ENCODE measurements around the gene PGK1. TPM values are rescaled to one million over a fixed set of nuclear protein-coding genes. Genes with fewer than 3 reads are reported as not detected.

Gene PGK1
- polyA plus RNA-seq, 3 donors, result 292 to 1,007 (median 923) TPM

DNA sequence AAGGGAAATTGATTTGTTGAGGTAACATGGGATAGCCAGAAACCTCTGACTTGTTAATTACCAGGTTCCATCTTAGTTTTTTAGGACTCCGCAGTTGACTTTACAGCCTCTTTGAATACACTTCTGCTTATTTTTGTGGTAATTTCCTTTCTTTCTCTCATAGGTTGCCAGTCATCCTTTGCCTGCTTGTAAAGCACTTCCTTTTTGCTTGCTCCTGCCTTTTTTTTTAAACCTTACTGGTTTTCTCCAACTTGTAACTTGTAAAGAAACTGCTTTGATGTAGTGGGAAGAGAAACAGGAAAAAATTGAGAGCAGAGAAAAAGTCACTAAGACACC, 2.6 kb downstream of the PGK1 start:
- peaks cover 52% of the 10 kb centered on the region for H3K4me1 Mint-ChIP-seq
- Histone ChIP-seq H3K79me2 (ENCODE audit: insufficient read depth, low read length) (peaks cover 80% of the 10 kb centered on the region), H2AFZ (ENCODE audit: insufficient read depth, low read depth, low read length, poor library complexity, severe bottlenecking) (no peak overlapping the region), H3K4me1 (ENCODE audit: control insufficient read depth in 1 of 2, insufficient read depth in 2 of 2, low read length in 2 of 2) (peaks cover 44 to 48% of the 10 kb centered on the region in 2 donors), H4K20me1 (ENCODE audit: insufficient read depth, low read length) (peaks cover 60% of the 10 kb centered on the region), H3K4me2 (replicated peaks; ENCODE audit: extremely low read depth, low read length, poor library complexity, severe bottlenecking) (peak overlapping the region; percentile 84), H3K27ac (ENCODE audit: low read depth in 1 of 2, low read length in 2 of 2) (peak overlapping the region; percentile 75 to 96), H3K9ac (ENCODE audit: insufficient read depth, low read length, poor library complexity, severe bottlenecking) (peak overlapping the region; percentile 36), H3K9me3 (replicated peaks in 1 of 2; ENCODE audit: control insufficient read depth in 1 of 2, insufficient read depth in 1 of 2, low read length in 2 of 2) (no peaks in the 10 kb centered on the region), H3K4me3 (replicated peaks in 1 of 3; ENCODE audit: low read depth in 2 of 3, low read length in 3 of 3) (peak overlapping the region; percentile 82 to 97 (median 93)), H3K36me3 (replicated peaks in 1 of 2; ENCODE audit: control insufficient read depth in 1 of 2, insufficient read depth in 2 of 2, low read length in 2 of 2) (peaks cover 15 to 18% of the 10 kb centered on the region in 2 donors), H3K27me3 (ENCODE audit: control insufficient read depth in 2 of 2, insufficient read depth in 2 of 2, low read length in 2 of 2) (no peaks in the 10 kb centered on the region)
- H3K9me3 Mint-ChIP-seq, result peaks cover 0 to 14% (median 2%) of the 10 kb centered on the region in 7 donors
- DNase-seq, result peak; percentile 33 to 65 (median 59)
- H3K27ac Mint-ChIP-seq, result peak overlapping the region; percentile 94 to 98 (median 97)
- intact Hi-C loops (cut with micrococcal nuclease), result loop anchor here (5.0 kb wide), 2 partner anchors 194 to 209 kb away; partner anchors contain the start of genes ATP7A (in 1 of the 2), COX7B (in 1 of the 2) and MAGT1 (in 1 of the 2)
- H3K36me3 Mint-ChIP-seq, result peaks cover 21 to 22% of the 10 kb centered on the region in 2 donors
- peaks cover 0 to 2% (median 0%) of the 10 kb centered on the region in 3 donors for H3K27me3 Mint-ChIP-seq (ENCODE audit: low read depth in 3 of 3)
- WGBS (ENCODE audit: insufficient coverage), result no CpG with 5 or more reads among the region's 1 CpG
- H3K4me3 Mint-ChIP-seq, result peak overlapping the region; percentile 83 to 86
- TF ChIP-seq, protein P1, sequence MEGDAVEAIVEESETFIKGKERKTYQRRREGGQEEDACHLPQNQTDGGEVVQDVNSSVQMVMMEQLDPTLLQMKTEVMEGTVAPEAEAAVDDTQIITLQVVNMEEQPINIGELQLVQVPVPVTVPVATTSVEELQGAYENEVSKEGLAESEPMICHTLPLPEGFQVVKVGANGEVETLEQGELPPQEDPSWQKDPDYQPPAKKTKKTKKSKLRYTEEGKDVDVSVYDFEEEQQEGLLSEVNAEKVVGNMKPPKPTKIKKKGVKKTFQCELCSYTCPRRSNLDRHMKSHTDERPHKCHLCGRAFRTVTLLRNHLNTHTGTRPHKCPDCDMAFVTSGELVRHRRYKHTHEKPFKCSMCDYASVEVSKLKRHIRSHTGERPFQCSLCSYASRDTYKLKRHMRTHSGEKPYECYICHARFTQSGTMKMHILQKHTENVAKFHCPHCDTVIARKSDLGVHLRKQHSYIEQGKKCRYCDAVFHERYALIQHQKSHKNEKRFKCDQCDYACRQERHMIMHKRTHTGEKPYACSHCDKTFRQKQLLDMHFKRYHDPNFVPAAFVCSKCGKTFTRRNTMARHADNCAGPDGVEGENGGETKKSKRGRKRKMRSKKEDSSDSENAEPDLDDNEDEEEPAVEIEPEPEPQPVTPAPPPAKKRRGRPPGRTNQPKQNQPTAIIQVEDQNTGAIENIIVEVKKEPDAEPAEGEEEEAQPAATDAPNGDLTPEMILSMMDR (IDR thresholded peaks at IDR 0.05), result no peak

DNA sequence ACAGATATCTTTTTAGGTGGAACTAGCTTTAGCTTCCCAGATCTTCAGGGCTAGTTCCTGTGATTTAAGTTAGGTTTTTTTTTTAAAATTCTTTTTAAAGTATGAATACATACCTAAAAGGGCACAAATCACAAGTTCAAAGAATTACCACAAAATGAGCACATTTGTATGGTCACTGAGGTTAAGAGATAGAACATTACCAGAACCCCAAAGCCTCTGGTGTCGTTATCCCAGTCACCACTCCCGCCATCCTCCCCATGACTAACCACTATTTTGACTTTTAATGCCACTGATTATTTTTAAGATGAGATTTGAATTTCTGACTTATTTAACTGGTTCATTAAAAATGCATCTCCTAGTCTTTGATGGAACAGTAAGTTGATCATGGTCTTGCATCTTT, 5.4 kb downstream of the PGK1 start:
- WGBS (ENCODE audit: insufficient coverage), result no CpG with 5 or more reads among the region's 2 CpGs
- TF ChIP-seq, protein P1 (IDR thresholded peaks at IDR 0.05), result no peak
- no peaks in the 10 kb centered on the region for H3K9me3 ChIP-seq (replicated peaks in 1 of 2; ENCODE audit: control insufficient read depth in 1 of 2, insufficient read depth in 1 of 2, low read length in 2 of 2)
- Mint-ChIP-seq H3K36me3 (peaks cover 36 to 43% of the 10 kb centered on the region in 2 donors), H3K27ac (peak overlapping the region in 4 of 7 donors; percentile 1 to 85 (median 45)), H3K27me3 (ENCODE audit: low read depth in 3 of 3) (no peaks in the 10 kb centered on the region), H3K4me1 (peaks cover 44% of the 10 kb centered on the region), H3K9me3 (peaks cover 0 to 5% (median 0%) of the 10 kb centered on the region in 7 donors), H3K4me3 (no peak overlapping the region)
- H4K20me1 ChIP-seq (ENCODE audit: insufficient read depth, low read length), result peaks cover 88% of the 10 kb centered on the region
- intact Hi-C loops (cut with micrococcal nuclease), result loop anchor here (5.0 kb wide), 2 partner anchors 197 to 212 kb away; partner anchors contain the start of genes ATP7A (in 1 of the 2), COX7B (in 1 of the 2) and MAGT1 (in 1 of the 2)
- no peak overlapping the region for H3K4me3 ChIP-seq (replicated peaks in 1 of 3; ENCODE audit: low read depth in 2 of 3, low read length in 3 of 3)
- peaks cover 36 to 39% of the 10 kb centered on the region in 2 donors for H3K4me1 ChIP-seq (ENCODE audit: control insufficient read depth in 1 of 2, insufficient read depth in 2 of 2, low read length in 2 of 2)
- peak overlapping the region in 1 of 2 donors; percentile 96 for H3K27ac ChIP-seq (ENCODE audit: low read depth in 1 of 2, low read length in 2 of 2)
- no peak overlapping the region for H3K9ac ChIP-seq (ENCODE audit: insufficient read depth, low read length, poor library complexity, severe bottlenecking)
- DNase-seq, result no peak
- peaks cover 37 to 46% of the 10 kb centered on the region in 2 donors for H3K36me3 ChIP-seq (replicated peaks in 1 of 2; ENCODE audit: control insufficient read depth in 1 of 2, insufficient read depth in 2 of 2, low read length in 2 of 2)
- H3K79me2 ChIP-seq (ENCODE audit: insufficient read depth, low read length), result peaks cover 100% of the 10 kb centered on the region
- no peaks in the 10 kb centered on the region for H3K27me3 ChIP-seq (ENCODE audit: control insufficient read depth in 2 of 2, insufficient read depth in 2 of 2, low read length in 2 of 2)
- no peak overlapping the region for H2AFZ ChIP-seq (ENCODE audit: insufficient read depth, low read depth, low read length, poor library complexity, severe bottlenecking)
- no peak overlapping the region for H3K4me2 ChIP-seq (replicated peaks; ENCODE audit: extremely low read depth, low read length, poor library complexity, severe bottlenecking)

Data from CD14-positive monocyte (primary cell).